OCI-LY1 (cell line): Measurements from ENCODE around the gene SUSD6.

Source experiments
- CTCF ChIP-seq: fragments of 200-600 bp; sonication (generic), shearing (Covaris generic); IDR thresholded peaks from 2 replicates; pipeline ENCODE4 v1.5.1; 2017; ENCODE audit warnings: mild to moderate bottlenecking, antibody characterized with exemption, low read length, moderate library complexity, mixed read lengths
- EZH2 ChIP-seq: fragments of 200-600 bp; sonication (generic), shearing (Covaris generic); IDR thresholded peaks from 2 replicates; pipeline ENCODE4 v1.8.0; 2017; ENCODE audit warnings: borderline replicate concordance, mixed run types, mild to moderate bottlenecking, antibody characterized with exemption, low read length, moderate library complexity, mixed read lengths

GRCh38 chr14:69701291-69701690, 89.9 kb downstream of the SUSD6 start:
- TF ChIP-seq CTCF (no peak), EZH2 (no peak)
